Endothelial cell of umbilical vein (primary cell): ENCODE results near the gene MYO1G. TPM values are rescaled to one million over a fixed set of nuclear protein-coding genes. Genes with fewer than 3 reads are reported as not detected.

Experiments used
- BruUV-seq: library from RNA; stranded (reverse); fragments of 400-500 nt; replicated peaks from 2 replicates; lab custom pipeline; 2021; lab: Mats Ljungman, UMichigan
- CTCF ChIA-PET: fragments of 300-600, 350-600 bp; sonication (Branson Sonifier 250); formaldehyde crosslinking; loops from one replicate; lab custom pipeline; 2021; ENCODE audit warnings: antibody characterized with exemption, inconsistent platforms; lab: Charles Lee
- POLR2A ChIA-PET: fragments of 300-600, 350-600 bp; sonication (Branson Sonifier 250); formaldehyde crosslinking; loops from one replicate; lab custom pipeline; 2021; ENCODE audit warnings: antibody characterized with exemption, inconsistent platforms; lab: Charles Lee
- DNase-seq: peaks from one replicate; pipeline ENCODE4 v3.0.0-alpha.2; 2011; ENCODE audit warnings: low read depth, low spot score
- FAIRE-seq: peaks from 2 replicates; lab custom pipeline; 2011; peaks lifted over from hg19 to GRCh38; lab: Jason Lieb, UNC
- H2AFZ ChIP-seq: 2 replicates; pipeline ENCODE4 v1.6.0; 2012; ENCODE audit warnings: low read depth, low read length, control low read depth, inconsistent platforms
- H3K27ac ChIP-seq: 2 replicates; pipeline ENCODE4 v1.5.1; 2011; ENCODE audit warnings: low read depth, mild to moderate bottlenecking, control low read depth, low read length, moderate library complexity; ENCODE audit not compliant: insufficient read depth
- H3K27me3 ChIP-seq, 2 experiments: 2 replicates each; pipeline versions ENCODE4 v1.6.0 to v1.6.1; 2011; ENCODE audit warnings: low read length in 2 of 2, mixed read lengths in 1 of 2; ENCODE audit not compliant: control insufficient read depth in 2 of 2, insufficient read depth in 2 of 2
- H3K36me3 ChIP-seq, 2 experiments: 2 replicates in 1 of 2; 3 replicates in 1 of 2; pipeline ENCODE4 v1.5.1; 2011; ENCODE audit warnings: low read length in 2 of 2, mild to moderate bottlenecking in 1 of 2, moderate library complexity in 1 of 2; ENCODE audit not compliant: control insufficient read depth in 2 of 2, insufficient read depth in 2 of 2; ENCODE audit errors: extremely low read depth in 1 of 2
- H3K4me1 ChIP-seq: 3 replicates; pipeline ENCODE4 v1.5.1; 2011; ENCODE audit warnings: mild to moderate bottlenecking, low read length; ENCODE audit not compliant: control insufficient read depth, insufficient read depth; ENCODE audit errors: extremely low read depth
- H3K4me2 ChIP-seq: 2 replicates; pipeline ENCODE4 v1.6.1; 2011; ENCODE audit warnings: low read length, control low read depth, mixed read lengths; ENCODE audit not compliant: insufficient read depth
- H3K4me3 ChIP-seq, 3 experiments: fragments of 200-600 bp in 1 of 3; sonication (generic), shearing (Covaris generic) in 1 of 3; replicated peaks in 1 of 3; 2 replicates each; pipeline ENCODE4 v1.5.1; 2011 to 2016; ENCODE audit warnings: control low read depth in 3 of 3, low read length in 3 of 3, mild to moderate bottlenecking in 2 of 3, inconsistent platforms in 1 of 3, low read depth in 1 of 3, moderate library complexity in 1 of 3; ENCODE audit not compliant: insufficient read depth in 1 of 3
- H3K79me2 ChIP-seq: 2 replicates; pipeline ENCODE4 v1.6.0; 2012; ENCODE audit warnings: low read length, inconsistent platforms; ENCODE audit not compliant: control insufficient read depth, insufficient read depth
- H3K9ac ChIP-seq: replicated peaks from 2 replicates; pipeline ENCODE3; 2011; ENCODE audit warnings: low read length, control low read depth; ENCODE audit not compliant: insufficient read depth; ENCODE audit errors: extremely low read depth
- H3K9me1 ChIP-seq: replicated peaks from 3 replicates; pipeline ENCODE4 v1.6.0; 2011; ENCODE audit warnings: mild to moderate bottlenecking, low read length; ENCODE audit not compliant: control insufficient read depth, insufficient read depth; ENCODE audit errors: extremely low read depth
- H3K9me3 ChIP-seq: replicated peaks from 2 replicates; pipeline ENCODE4 v1.5.1; 2012; ENCODE audit warnings: low read length, inconsistent platforms; ENCODE audit not compliant: control insufficient read depth, insufficient read depth
- H4K20me1 ChIP-seq: replicated peaks from 2 replicates; pipeline ENCODE3; 2011; ENCODE audit warnings: mild to moderate bottlenecking, low read length; ENCODE audit not compliant: control insufficient read depth, insufficient read depth; ENCODE audit errors: extremely low read depth
- CTCF ChIP-seq, 2 donors: IDR thresholded peaks; 1 replicate in 1 of 2; 2 replicates in 1 of 2; pipeline ENCODE4 v1.5.1; 2011; ENCODE audit warnings: low read length in 2 of 2, mild to moderate bottlenecking in 2 of 2, moderate library complexity in 2 of 2, control low read depth in 1 of 2, inconsistent platforms in 1 of 2, low read depth in 1 of 2; ENCODE audit not compliant: insufficient read depth in 1 of 2; ENCODE audit errors: extremely low read depth in 1 of 2
- EZH2 ChIP-seq: IDR thresholded peaks from 2 replicates; pipeline ENCODE4 v1.6.1; 2012; ENCODE audit warnings: borderline replicate concordance, low read depth, mild to moderate bottlenecking, moderate library complexity, low read length, inconsistent platforms; ENCODE audit not compliant: severe bottlenecking
- GATA2 ChIP-seq: IDR thresholded peaks from 2 replicates; pipeline ENCODE4 v1.7.0; 2011; ENCODE audit warnings: low read depth, mild to moderate bottlenecking, moderate library complexity, mixed read lengths, low read length; ENCODE audit not compliant: insufficient read length, insufficient read depth
- MYC ChIP-seq: IDR thresholded peaks from one replicate; pipeline ENCODE4 v1.6.1; 2011; ENCODE audit warnings: mild to moderate bottlenecking, low read depth, low read length
- POLR2A ChIP-seq: IDR thresholded peaks from 2 replicates; pipeline ENCODE4 v1.6.1; 2012; ENCODE audit warnings: low read depth, mild to moderate bottlenecking, control low read depth, low read length
- dilution Hi-C: fragments of 300-500 bp; cut with MboI; formaldehyde crosslinking; loops from one replicate; pipeline ENCODE4 v1.15.0; 2019; ENCODE audit warnings: low sequenced_read_pairs; ENCODE audit not compliant: extremely low pct_ligation_motif_present
- intact Hi-C: fragments of 100-400 bp; cut with micrococcal nuclease; formaldehyde crosslinking; loops from one replicate; pipeline ENCODE4 v1.10.0; 2022
- polyA plus RNA-seq, 4 experiments: library from polyadenylated mRNA; depleted of rRNA in 3 of 4; stranded (reverse) in 3 of 4; unstranded in 1 of 4; fragments of >200 nt; gene quantifications; 2 replicates each; pipeline versions ENCODE4 v1.2.1 to v1.2.3, GENCODE V29; 2011 to 2012; ENCODE audit warnings: missing spikeins in 1 of 4
- total RNA-seq: library from RNA; stranded (reverse); gene quantifications from 2 replicates; pipeline ENCODE4 v1.2.3, GENCODE V29; 2021
- TF ChIP-seq, protein P1 (sequence below): IDR thresholded peaks from 2 replicates; pipeline ENCODE4 v1.6.1; 2011; ENCODE audit not compliant: insufficient read depth, insufficient read length

MYO1G gene
- total and polyA plus RNA-seq, 2 donors (not counting 3 experiments of a cell fraction or from before 2014, with no cell fraction given) = 0.11 TPM; not detected in 1

GRCh38 chr7:45007106-45007505, 28.3 kb upstream of the MYO1G start:
- Histone ChIP-seq H3K4me3 (no peak overlapping the region), H3K4me1 (peaks cover under 1% of the 10 kb centered on the region), H4K20me1 (peaks cover 3% of the 10 kb centered on the region), H3K4me2 (no peak overlapping the region), H3K79me2 (peaks cover 51% of the 10 kb centered on the region), H3K36me3 (no peaks in the 10 kb centered on the region), H3K9me1 (no peaks in the 10 kb centered on the region), H3K9ac (no peak overlapping the region), H2AFZ (no peak overlapping the region), H3K27ac (no peak overlapping the region), H3K27me3 (no peaks in the 10 kb centered on the region), H3K9me3 (no peaks in the 10 kb centered on the region)
- no peak for FAIRE-seq
- BruUV-seq = no TSS peak
- DNase-seq = no peak
- intact Hi-C loops = no loop called here
- ChIA-PET POLR2A (no interaction called here), CTCF (interaction anchor here (1.1 kb wide), 1 partner anchor 34 kb away, joined by 3 read pairs; no protein-coding TSS in a partner anchor)
- dilution Hi-C loops = no loop called here
- TF ChIP-seq GATA2 = no peak
- TF ChIP-seq, protein P1, sequence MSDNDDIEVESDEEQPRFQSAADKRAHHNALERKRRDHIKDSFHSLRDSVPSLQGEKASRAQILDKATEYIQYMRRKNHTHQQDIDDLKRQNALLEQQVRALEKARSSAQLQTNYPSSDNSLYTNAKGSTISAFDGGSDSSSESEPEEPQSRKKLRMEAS = no peak
- TF ChIP-seq EZH2 = no peak
- TF ChIP-seq MYC = no peak
- TF ChIP-seq POLR2A = no peak
- no peak for TF ChIP-seq CTCF (IDR thresholded peaks at IDR 0.05; ENCODE audit: extremely low read depth in 1 of 2, insufficient read depth in 1 of 2, low read depth in 1 of 2, low read length in 2 of 2)
